Activated gamma-delta T cell treated with anti-CD3 and anti-CD28 coated beads, Interleukin-2, amount 50 U/mL, for 16 hours (primary cell): ENCODE data around the gene LMNTD2.

Experiments
- DNase-seq: peaks from one replicate; pipeline ENCODE4 v3.0.0-alpha.2; 2020; ENCODE audit warnings: low read depth

The LMNTD2 gene

GRCh38 chr11:553083-553987 lies 7.2 kb downstream of the LMNTD2 start:
- no peak for DNase-seq

GRCh38 chr11:551596-551995 lies 8.9 kb downstream of the LMNTD2 start:
- no peak for DNase-seq

- no peak for DNase-seq
Measured at GRCh38 chr11:551131-551530, 9.4 kb downstream of the LMNTD2 start.

- no peak for DNase-seq
Measured at GRCh38 chr11:550746-551085, 9.8 kb downstream of the LMNTD2 start.

GRCh38 chr11:550021-550745 lies 10.4 kb downstream of the LMNTD2 start:
- DNase-seq, result no peak

- no peak for DNase-seq
Measured at GRCh38 chr11:548700-549603, 11.6 kb downstream of the LMNTD2 start.

- DNase-seq, result no peak
Measured at GRCh38 chr11:545171-545570, 15.4 kb downstream of the LMNTD2 start.

GRCh38 chr11:544817-545166 lies 15.7 kb downstream of the LMNTD2 start:
- no peak for DNase-seq

- DNase-seq, result no peak
Measured at GRCh38 chr11:541433-541885, 19.1 kb downstream of the LMNTD2 start.

GRCh38 chr11:540583-541432 lies 19.7 kb downstream of the LMNTD2 start:
- DNase-seq, result no peak

- DNase-seq, result no peak
Measured at GRCh38 chr11:539971-540481, 20.5 kb downstream of the LMNTD2 start.

- no peak for DNase-seq
Measured at GRCh38 chr11:538431-539051, 22.0 kb downstream of the LMNTD2 start.

- no peak for DNase-seq
Measured at GRCh38 chr11:537622-538430, 22.7 kb downstream of the LMNTD2 start.

- peak; percentile 84 for DNase-seq
Measured at GRCh38 chr11:536841-537621, 23.5 kb downstream of the LMNTD2 start, which contains the start of gene LRRC56. LRRC56 (plus strand) TSS chr11:537527; CDS start chr11:540685, 3,158 bp downstream.

GRCh38 chr11:535519-536454 lies 24.8 kb downstream of the LMNTD2 start, which contains the start of gene HRAS:
HRAS (minus strand) TSS chr11:535576.
- peak; percentile 92 for DNase-seq

GRCh38 chr11:535210-535518 lies 25.4 kb downstream of the LMNTD2 start:
- no peak for DNase-seq

- no peak for DNase-seq
Measured at GRCh38 chr11:534396-535209, 25.9 kb downstream of the LMNTD2 start.
